Aorta (tissue), 5 donors: Measurements from ENCODE around the gene GPR37. TPM values are rescaled to one million over a fixed set of nuclear protein-coding genes. Genes with fewer than 3 reads are reported as not detected.

Source experiments
- ATAC-seq: fragments of 200-7000 bp; cut with Tn5 transposase; one replicate; pipeline ENCODE4 v1.9.1; 2022; ENCODE audit warnings: moderate library complexity; ENCODE audit not compliant: low FRiP score
- DNase-seq, 2 donors: peaks; one replicate each; pipeline ENCODE4 v3.0.0-alpha.2; 2020
- H3K27ac ChIP-seq, 2 donors: one replicate each; pipeline ENCODE4 v1.5.1; 2013; ENCODE audit warnings: low read length in 2 of 2, mild to moderate bottlenecking in 2 of 2, moderate library complexity in 2 of 2, control low read depth in 1 of 2, inconsistent platforms in 1 of 2, low read depth in 1 of 2
- H3K27me3 ChIP-seq, 2 donors: one replicate each; pipeline ENCODE4 v1.6.1; 2013; ENCODE audit warnings: control low read depth in 1 of 2, low read length in 1 of 2, mild to moderate bottlenecking in 1 of 2, moderate library complexity in 1 of 2; ENCODE audit not compliant: insufficient read depth in 2 of 2, control insufficient read depth in 1 of 2
- H3K36me3 ChIP-seq, 2 donors: one replicate each; pipeline ENCODE4 v1.6.1; 2013; ENCODE audit warnings: control low read depth in 1 of 2, low read length in 1 of 2, mild to moderate bottlenecking in 1 of 2; ENCODE audit not compliant: insufficient read depth in 2 of 2, control insufficient read depth in 1 of 2
- H3K4me1 ChIP-seq, 2 donors: one replicate each; pipeline ENCODE4 v1.6.1; 2013; ENCODE audit warnings: low read length in 2 of 2, control low read depth in 1 of 2, mild to moderate bottlenecking in 1 of 2, moderate library complexity in 1 of 2; ENCODE audit not compliant: insufficient read depth in 2 of 2, control insufficient read depth in 1 of 2
- H3K4me3 ChIP-seq, 2 donors: one replicate each; pipeline ENCODE4 v1.5.1; 2013; ENCODE audit warnings: low read length in 2 of 2, control low read depth in 1 of 2, mild to moderate bottlenecking in 1 of 2
- H3K9me3 ChIP-seq: one replicate; pipeline ENCODE4 v1.6.1; 2013; ENCODE audit warnings: mild to moderate bottlenecking, low read length; ENCODE audit not compliant: control insufficient read depth
- WGBS, 2 donors: extraction: QIAGEN DNeasy Blood & Tissue Kit; methylation state at CpG; one replicate each; pipeline ENCODE4 v1.1.7; 2013; 5-methylcytosine and 5-hydroxymethylcytosine counted together
- intact Hi-C, 2 donors: fragments of 100-400 bp; cut with DNase I; formaldehyde crosslinking; loops; one replicate each; pipeline versions ENCODE4 v1.14.2 to v1.15.0; 2022
- polyA plus RNA-seq, 2 donors: library from polyadenylated mRNA; stranded (reverse); fragments of 200-250 nt; gene quantifications; one replicate each; pipeline ENCODE4 v1.2.3, GENCODE V29; 2013
- total RNA-seq, 2 donors: library from RNA; stranded (reverse); fragmentation: NEBNext Ultra II Directional; extraction: Animal tissue kit (Norgen Biotek cat#: 25700); gene quantifications; one replicate each; pipeline ENCODE4 v1.2.1, GENCODE V29; 2021
- donor health status: healthy with polysubstance abuse.
- donor health status: Bipolar disorder and iron deficiency.
- donor health status: DM: no; HTN: no; CAD: no.
- donor health status: DM: no; HTN: no; CAD: no.
- donor health status: DM: yes; HTN: yes; CAD: no.

Gene GPR37
- total and polyA plus RNA-seq, 4 donors, result 0.31 to 0.99 (median 0.51) TPM

DNA sequence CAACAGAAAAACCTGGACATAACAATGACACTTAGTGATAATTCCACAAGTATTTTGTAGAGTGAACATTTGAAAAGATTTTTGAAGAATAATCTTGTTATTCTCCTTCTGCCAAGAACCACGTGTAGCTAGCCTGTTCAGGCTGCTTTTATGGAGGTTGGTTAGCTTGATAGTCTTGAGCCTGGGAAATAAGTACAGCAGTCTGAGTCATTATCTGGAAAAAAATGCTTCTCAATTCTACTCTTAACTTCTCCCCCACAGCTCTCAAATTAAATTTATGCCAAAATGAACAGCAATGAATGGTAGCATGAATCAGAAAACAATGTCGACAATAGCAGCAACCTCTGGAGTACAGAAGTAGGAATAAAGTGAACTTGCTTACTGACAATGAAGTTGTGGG, 63.2 kb downstream of the GPR37 start:
- no peak for ATAC-seq

DNA sequence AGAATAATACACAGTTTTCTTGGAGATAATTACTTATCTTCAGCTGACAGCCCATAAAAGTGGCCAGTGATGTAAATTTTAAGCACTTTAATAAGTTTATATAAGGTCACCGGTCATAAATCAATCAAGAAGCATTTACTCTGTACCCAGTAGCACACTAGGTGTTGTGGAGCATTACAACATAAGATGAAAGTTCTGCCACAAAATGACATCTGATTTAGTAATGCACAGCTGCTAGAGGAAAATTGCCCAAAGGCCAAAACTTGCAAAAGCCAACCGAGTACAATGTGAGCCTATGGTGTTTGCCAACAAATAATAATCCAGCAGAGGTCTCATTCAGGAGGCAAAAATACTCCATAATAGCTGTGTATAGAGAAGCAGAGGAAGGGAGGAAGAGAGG, 63.6 kb downstream of the GPR37 start:
- ATAC-seq (no peak), DNase-seq (no peak)
- Histone ChIP-seq H3K27ac (peak overlapping the region in 1 of 2 donors; percentile 39), H3K4me3 (no peak overlapping the region), H3K9me3 (no peaks in the 10 kb centered on the region), H3K4me1 (peaks cover 2 to 7% of the 10 kb centered on the region in 2 donors), H3K36me3 (no peaks in the 10 kb centered on the region), H3K27me3 (no peaks in the 10 kb centered on the region)
- WGBS, 2 donors, result 45 to 47% methylated on average over 2 of the region's 2 CpGs
- intact Hi-C loops, result no loop called here

More for the DNA sequence above, 63.2 kb downstream of the GPR37 start:
- H3K4me3 ChIP-seq, result no peak overlapping the region
- H3K27me3 ChIP-seq, result no peaks in the 10 kb centered on the region
- 4 to 5% methylated on average over 2 of the region's 2 CpGs for WGBS, 2 donors
- DNase-seq, result no peak
- H3K27ac ChIP-seq, result peak overlapping the region in 1 of 2 donors; percentile 39
- peaks cover 2 to 7% of the 10 kb centered on the region in 2 donors for H3K4me1 ChIP-seq
- intact Hi-C loops, result no loop called here
- no peaks in the 10 kb centered on the region for H3K36me3 ChIP-seq
- H3K9me3 ChIP-seq, result no peaks in the 10 kb centered on the region

DNA sequence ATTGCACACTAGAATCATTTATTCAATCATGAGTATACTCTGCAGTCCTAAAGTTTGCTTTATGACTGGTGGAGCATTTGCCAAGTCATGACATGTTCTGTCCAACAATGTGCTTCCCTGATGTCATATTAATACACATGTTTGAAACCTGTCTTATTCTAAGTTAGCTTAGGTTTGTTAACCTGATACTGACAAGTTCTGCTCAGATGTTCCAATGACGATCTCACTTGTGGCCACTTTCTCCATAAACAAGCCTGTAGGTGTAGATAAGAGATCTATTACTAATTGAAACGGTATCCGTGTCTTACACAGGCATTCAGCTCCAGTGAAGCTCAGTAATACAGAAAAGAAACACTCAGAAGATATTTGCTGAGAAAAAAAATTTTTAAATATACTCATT, 64.9 kb downstream of the GPR37 start:
- DNase-seq, result no peak
- Histone ChIP-seq H3K4me1 (peaks cover 2 to 7% of the 10 kb centered on the region in 2 donors), H3K27me3 (no peaks in the 10 kb centered on the region), H3K4me3 (no peak overlapping the region), H3K36me3 (no peaks in the 10 kb centered on the region), H3K27ac (no peak overlapping the region), H3K9me3 (no peaks in the 10 kb centered on the region)
- no peak for ATAC-seq
- intact Hi-C loops, result no loop called here
- WGBS, 2 donors, result 86 to 88% methylated on average over 3 of the region's 3 CpGs

DNA sequence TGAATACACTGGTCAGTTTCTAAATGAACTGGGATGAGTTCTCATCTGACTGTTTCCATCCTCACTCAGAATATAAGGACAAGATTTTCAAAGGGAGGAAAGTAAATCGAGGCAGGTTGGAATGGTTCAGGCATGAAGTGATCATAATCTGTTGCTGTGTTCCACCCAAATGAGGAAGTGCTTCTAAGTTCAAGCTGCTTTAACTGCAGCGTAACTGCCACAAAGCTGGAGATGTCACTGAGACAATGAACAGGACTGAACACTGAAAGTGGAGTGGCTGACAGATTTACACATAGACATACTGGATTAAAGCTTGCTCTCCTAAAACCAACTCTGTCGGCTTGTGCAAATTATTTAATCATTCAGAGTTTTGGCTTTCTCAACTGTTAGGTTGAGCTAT, 66.6 kb downstream of the GPR37 start:
- 88 to 89% methylated on average over 3 of the region's 3 CpGs for WGBS, 2 donors
- Histone ChIP-seq H3K36me3 (no peaks in the 10 kb centered on the region), H3K27ac (no peak overlapping the region), H3K4me3 (no peak overlapping the region), H3K9me3 (no peaks in the 10 kb centered on the region), H3K4me1 (peaks cover 2 to 7% of the 10 kb centered on the region in 2 donors), H3K27me3 (no peaks in the 10 kb centered on the region)
- ATAC-seq, result no peak
- no peak for DNase-seq
- intact Hi-C loops, result no loop called here

DNA sequence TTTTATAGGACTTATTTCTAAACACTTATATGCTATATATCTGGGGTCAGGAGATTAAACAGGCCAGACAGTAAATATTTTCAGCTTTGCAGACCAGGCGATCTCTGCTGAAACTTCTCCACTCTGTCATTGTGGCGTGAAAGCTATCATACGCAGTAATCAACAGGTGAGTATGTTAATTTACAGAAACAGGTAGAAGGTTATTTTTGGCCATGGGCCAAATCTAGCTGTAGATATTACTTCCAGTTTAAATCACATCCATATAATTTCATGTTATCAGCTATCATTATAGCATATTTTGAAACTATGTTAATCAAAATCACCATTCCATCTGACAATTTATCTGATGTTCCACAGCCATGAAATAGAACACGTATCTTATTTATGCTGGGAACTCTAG, 67.8 kb downstream of the GPR37 start:
- H3K27ac ChIP-seq, result no peak overlapping the region
- 93 to 94% methylated on average over 4 of the region's 4 CpGs for WGBS, 2 donors
- H3K27me3 ChIP-seq, result no peaks in the 10 kb centered on the region
- intact Hi-C loops, result no loop called here
- peaks cover 0 to 3% of the 10 kb centered on the region in 2 donors for H3K4me1 ChIP-seq
- no peaks in the 10 kb centered on the region for H3K36me3 ChIP-seq
- no peak for DNase-seq
- H3K4me3 ChIP-seq, result no peak overlapping the region
- no peak for ATAC-seq
- no peaks in the 10 kb centered on the region for H3K9me3 ChIP-seq

Other genes with a start within 250 kb of the GPR37 start
- gene POT1, start 164.0 kb upstream of the GPR37 start, total RNA-seq, result 10 to 100 TPM; 23.0 to 28.2 TPM
- 10 to 100 TPM in 1 of 2 donors, 1 to 10 TPM in 1; 9.3 to 19.7 TPM for gene POT1, start 164.0 kb upstream of the GPR37 start, polyA plus RNA-seq